Stimulated activated CD4-positive, alpha-beta T cell treated with anti-CD3 and anti-CD28 coated beads, Interleukin-2, amount 100 ng/mL, for 4 hours (primary cell): ENCODE measurements around the gene TIMM23.
"Not testable (repeated sequence)": the region's sequence is repeated elsewhere in the genome, so short reads cannot be mapped to it uniquely, and the experiment has no call there.

Experiments
- DNase-seq: peaks from one replicate; pipeline ENCODE4 v3.0.0-alpha.2; 2020; ENCODE audit warnings: low read depth

The TIMM23 gene

GRCh38 chr10:45972106-45972812 lies at the start of gene TIMM23:
TSS of gene TIMM23 (plus strand) at chr10:45972489. CDS start at chr10:45972625, 136 bp downstream.
- DNase-seq, result peak; percentile 76

GRCh38 chr10:45926790-45927189 lies 45.5 kb upstream of the TIMM23 start:
- not testable (repeated sequence) for DNase-seq

GRCh38 chr10:45931305-45931704 lies 41.0 kb upstream of the TIMM23 start:
- not testable (repeated sequence) for DNase-seq

GRCh38 chr10:45934788-45935187 lies 37.5 kb upstream of the TIMM23 start:
- not testable (repeated sequence) for DNase-seq

GRCh38 chr10:45939176-45939697 lies 33.1 kb upstream of the TIMM23 start:
- DNase-seq, result not testable (repeated sequence)

GRCh38 chr10:45941196-45941595 lies 31.1 kb upstream of the TIMM23 start:
- DNase-seq, result not testable (repeated sequence)

- DNase-seq, result not testable (repeated sequence)
These were observed 26.8 kb upstream of the TIMM23 start for GRCh38 chr10:45945476-45945875.

- not testable (repeated sequence) for DNase-seq
These were observed 24.9 kb upstream of the TIMM23 start for GRCh38 chr10:45947363-45947762.

- DNase-seq, result not testable (repeated sequence)
These were observed 23.5 kb upstream of the TIMM23 start for GRCh38 chr10:45948801-45949200.

- DNase-seq, result not testable (repeated sequence)
These were observed 17.9 kb upstream of the TIMM23 start for GRCh38 chr10:45954367-45954766.

GRCh38 chr10:45956634-45957033 lies 15.7 kb upstream of the TIMM23 start:
- not testable (repeated sequence) for DNase-seq

- DNase-seq, result not testable (repeated sequence)
These were observed 14.4 kb upstream of the TIMM23 start for GRCh38 chr10:45957928-45958327.

- not testable (repeated sequence) for DNase-seq
These were observed 9.4 kb upstream of the TIMM23 start for GRCh38 chr10:45962686-45963452.

GRCh38 chr10:45971019-45971418 lies 1.3 kb upstream of the TIMM23 start:
- not testable (repeated sequence) for DNase-seq

- DNase-seq, result not testable (repeated sequence)
These were observed 565 bp upstream of the TIMM23 start for GRCh38 chr10:45971742-45972105.

GRCh38 chr10:45972813-45973169 lies 502 bp downstream of the TIMM23 start:
- not testable (repeated sequence) for DNase-seq

GRCh38 chr10:45974041-45974440 lies 1.8 kb downstream of the TIMM23 start:
- not testable (repeated sequence) for DNase-seq

- not testable (repeated sequence) for DNase-seq
These were observed 6.3 kb downstream of the TIMM23 start for GRCh38 chr10:45978554-45978953.

GRCh38 chr10:45981367-45981766 lies 9.1 kb downstream of the TIMM23 start:
- not testable (repeated sequence) for DNase-seq

- peak; percentile 10 for DNase-seq
These were observed 11.4 kb downstream of the TIMM23 start for GRCh38 chr10:45983538-45984186.

GRCh38 chr10:45984473-45984872 lies 12.2 kb downstream of the TIMM23 start:
- not testable (repeated sequence) for DNase-seq

GRCh38 chr10:45985590-45985989 lies 13.3 kb downstream of the TIMM23 start:
- DNase-seq, result not testable (repeated sequence)
